Endodermal cell (in vitro differentiated cells): ENCODE measurements around the gene ATIC. TPM values are rescaled to one million over a fixed set of nuclear protein-coding genes. Genes with fewer than 3 reads are reported as not detected.

Experiments used
- DNase-seq: peaks from one replicate; pipeline ENCODE4 v3.0.0-alpha.2; 2017
- H3K27ac ChIP-seq: 2 replicates; pipeline ENCODE4 v1.5.1; 2013; ENCODE audit warnings: mild to moderate bottlenecking, low read depth, low read length, moderate library complexity
- H3K27me3 ChIP-seq: 2 replicates; pipeline ENCODE4 v1.6.1; 2013; ENCODE audit warnings: mild to moderate bottlenecking, low read length, moderate library complexity; ENCODE audit not compliant: insufficient read depth, control insufficient read depth, poor library complexity, severe bottlenecking
- H3K36me3 ChIP-seq: 2 replicates; pipeline ENCODE4 v1.7.0; 2013; ENCODE audit warnings: mild to moderate bottlenecking, low read length, moderate library complexity; ENCODE audit not compliant: control insufficient read depth, insufficient read depth
- H3K4me1 ChIP-seq: one replicate; pipeline ENCODE4 v1.7.0; 2013; ENCODE audit warnings: low read length; ENCODE audit not compliant: control insufficient read depth, insufficient read depth
- H3K4me3 ChIP-seq: 2 replicates; pipeline ENCODE4 v1.5.1; 2013; ENCODE audit warnings: mild to moderate bottlenecking, low read length, moderate library complexity
- H3K9ac ChIP-seq: 2 replicates; pipeline ENCODE4 v1.6.1; 2013; ENCODE audit warnings: mild to moderate bottlenecking, low read length, moderate library complexity; ENCODE audit not compliant: poor library complexity, severe bottlenecking; ENCODE audit errors: extremely low read depth
- H3K9me3 ChIP-seq: 2 replicates; pipeline ENCODE4 v1.6.1; 2013; ENCODE audit warnings: mild to moderate bottlenecking, low read length, moderate library complexity; ENCODE audit not compliant: control insufficient read depth
- H3K27ac Mint-ChIP-seq: 2 replicates; pipeline ENCODE4 v1.8.0; 2020; ENCODE audit warnings: mixed read lengths
- H3K27me3 Mint-ChIP-seq: 2 replicates; pipeline ENCODE4 v1.8.0; 2021; ENCODE audit warnings: mild to moderate bottlenecking, mixed read lengths; ENCODE audit not compliant: insufficient read depth
- H3K36me3 Mint-ChIP-seq: 2 replicates; pipeline ENCODE4 v1.8.0; 2020; ENCODE audit warnings: low read depth, mixed read lengths
- H3K4me1 Mint-ChIP-seq: 2 replicates; pipeline ENCODE4 v1.8.0; 2020; ENCODE audit warnings: mixed read lengths
- H3K4me3 Mint-ChIP-seq: 2 replicates; pipeline ENCODE4 v1.8.0; 2020; ENCODE audit warnings: mild to moderate bottlenecking, moderate library complexity, mixed read lengths
- H3K9me3 Mint-ChIP-seq: 2 replicates; pipeline ENCODE4 v1.8.0; 2020; ENCODE audit warnings: mild to moderate bottlenecking, mixed read lengths
- CTCF ChIP-seq: fragments of 200-600 bp; sonication (generic); conservative IDR thresholded peaks from 2 replicates; pipeline ENCODE4 v1.5.0; 2021; ENCODE audit warnings: antibody characterized with exemption, mild to moderate bottlenecking
- WGBS, 2 experiments: methylation state at CpG; one replicate each; pipeline versions ENCODE4 v1.1.5 to v1.1.7; 2013; ENCODE audit warnings: missing lambda C conversion rate in 2 of 2, mixed read lengths in 1 of 2; ENCODE audit not compliant: insufficient coverage in 1 of 2, insufficient read length in 1 of 2; 5-methylcytosine and 5-hydroxymethylcytosine counted together
- total RNA-seq, 2 donors: library from RNA; stranded (reverse); fragmentation: NEBNext Ultra II Directional in 1 of 2; extraction: Animal tissue kit (Norgen Biotek cat#: 25700) in 1 of 2; gene quantifications; 2 replicates in 1 of 2; 3 replicates in 1 of 2; pipeline ENCODE4 v1.2.1, GENCODE V29; 2021

Gene ATIC
- total RNA-seq, 2 donors from 2014 or later = 185 to 209 TPM

GRCh38 chr2:215394102-215394805 is 82.4 kb downstream of the ATIC start:
- H3K36me3 ChIP-seq = peaks cover 98% of the 10 kb centered on the region
- H3K4me1 ChIP-seq = no peaks in the 10 kb centered on the region
- H3K4me3 ChIP-seq = no peak overlapping the region
- 92 to 100% methylated on average over 3 to 7 of the region's 7 CpGs for WGBS, 2 experiments
- H3K27me3 ChIP-seq = no peaks in the 10 kb centered on the region
- H3K27ac Mint-ChIP-seq = no peak overlapping the region
- no peak overlapping the region for H3K4me3 Mint-ChIP-seq
- H3K36me3 Mint-ChIP-seq = peaks cover 89% of the 10 kb centered on the region
- no peak for TF ChIP-seq CTCF
- DNase-seq = no peak
- no peaks in the 10 kb centered on the region for H3K9me3 ChIP-seq
- H3K9me3 Mint-ChIP-seq = no peaks in the 10 kb centered on the region
- H3K27me3 Mint-ChIP-seq = no peaks in the 10 kb centered on the region
- H3K4me1 Mint-ChIP-seq = peaks cover 5% of the 10 kb centered on the region
- H3K9ac ChIP-seq = no peak overlapping the region
- no peak overlapping the region for H3K27ac ChIP-seq

- DNase-seq = no peak
- Histone ChIP-seq H3K9ac (no peak overlapping the region), H3K4me1 (no peaks in the 10 kb centered on the region), H3K27ac (no peak overlapping the region), H3K36me3 (peaks cover 94% of the 10 kb centered on the region), H3K4me3 (no peak overlapping the region), H3K9me3 (no peaks in the 10 kb centered on the region), H3K27me3 (no peaks in the 10 kb centered on the region)
- TF ChIP-seq CTCF = no peak
- no peaks in the 10 kb centered on the region for H3K27me3 Mint-ChIP-seq
- H3K4me1 Mint-ChIP-seq = peaks cover 5% of the 10 kb centered on the region
- no peaks in the 10 kb centered on the region for H3K9me3 Mint-ChIP-seq
- no peak overlapping the region for H3K27ac Mint-ChIP-seq
- no peak overlapping the region for H3K4me3 Mint-ChIP-seq
- H3K36me3 Mint-ChIP-seq = peaks cover 85% of the 10 kb centered on the region
- 93 to 100% methylated on average over 3 of the region's 5 CpGs for WGBS, 2 experiments
Observed at GRCh38 chr2:215395687-215396460, 84.0 kb downstream of the ATIC start.

GRCh38 chr2:215396595-215397313 is 84.9 kb downstream of the ATIC start:
- Mint-ChIP-seq H3K27ac (no peak overlapping the region), H3K4me3 (no peak overlapping the region), H3K4me1 (peaks cover 5% of the 10 kb centered on the region), H3K9me3 (no peaks in the 10 kb centered on the region), H3K27me3 (no peaks in the 10 kb centered on the region), H3K36me3 (peaks cover 84% of the 10 kb centered on the region)
- Histone ChIP-seq H3K9ac (no peak overlapping the region), H3K27me3 (no peaks in the 10 kb centered on the region), H3K27ac (no peak overlapping the region), H3K9me3 (no peaks in the 10 kb centered on the region), H3K4me1 (no peaks in the 10 kb centered on the region), H3K4me3 (no peak overlapping the region), H3K36me3 (peaks cover 91% of the 10 kb centered on the region)
- no peak for DNase-seq
- TF ChIP-seq CTCF = no peak
- WGBS, 2 experiments = 95 to 100% methylated on average over 1 to 2 of the region's 2 CpGs
